Progenitor cell of endocrine pancreas (in vitro differentiated cells): ENCODE measurements around the gene IDE. TPM values are rescaled to one million over a fixed set of nuclear protein-coding genes. Genes with fewer than 3 reads are reported as not detected.

Experiments
- DNase-seq: peaks from one replicate; pipeline ENCODE4 v3.0.0; 2021; ENCODE audit warnings: low spot score; ENCODE audit not compliant: unreplicated experiment
- H3K27ac Mint-ChIP-seq: 2 replicates; pipeline ENCODE4 v1.8.0; 2021; ENCODE audit warnings: mild to moderate bottlenecking, moderate library complexity, mixed read lengths
- H3K27me3 Mint-ChIP-seq: 2 replicates; pipeline ENCODE4 v1.8.0; 2021; ENCODE audit warnings: mixed read lengths
- H3K36me3 Mint-ChIP-seq: 2 replicates; pipeline ENCODE4 v1.8.0; 2022; ENCODE audit warnings: mixed read lengths; ENCODE audit not compliant: insufficient read depth
- H3K4me1 Mint-ChIP-seq: 2 replicates; pipeline ENCODE4 v1.8.0; 2021; ENCODE audit warnings: low read depth, mixed read lengths
- H3K4me3 Mint-ChIP-seq: 2 replicates; pipeline ENCODE4 v1.8.0; 2021; ENCODE audit warnings: low read depth, mild to moderate bottlenecking, moderate library complexity, mixed read lengths
- H3K9me3 Mint-ChIP-seq: 2 replicates; pipeline ENCODE4 v1.8.0; 2021; ENCODE audit warnings: low read depth, mixed read lengths
- CTCF ChIP-seq: fragments of 200-600 bp; sonication (generic); IDR thresholded peaks from one replicate; pipeline ENCODE4 v1.5.0; 2021; ENCODE audit warnings: antibody characterized with exemption, mild to moderate bottlenecking; ENCODE audit not compliant: unreplicated experiment
- total RNA-seq: library from RNA; stranded (reverse); gene quantifications from 2 replicates; pipeline ENCODE4 v1.2.1, GENCODE V29; 2021

IDE gene
- total RNA-seq, 1 donor from 2014 or later = 60.1 TPM

GRCh38 chr10:92595505-92595904 is 21.6 kb upstream of the IDE start:
- H3K36me3 Mint-ChIP-seq = peaks cover 3% of the 10 kb centered on the region
- no peaks in the 10 kb centered on the region for H3K9me3 Mint-ChIP-seq
- no peak for TF ChIP-seq CTCF
- H3K27me3 Mint-ChIP-seq = no peaks in the 10 kb centered on the region
- H3K4me1 Mint-ChIP-seq = peaks cover 24% of the 10 kb centered on the region
- peak overlapping the region; percentile 25 for H3K4me3 Mint-ChIP-seq
- DNase-seq = no peak
- peak overlapping the region; percentile 12 for H3K27ac Mint-ChIP-seq

- DNase-seq = no peak
- H3K4me3 Mint-ChIP-seq = peak overlapping the region; percentile 85
- no peak for TF ChIP-seq CTCF
- H3K27me3 Mint-ChIP-seq = no peaks in the 10 kb centered on the region
- peaks cover 3% of the 10 kb centered on the region for H3K36me3 Mint-ChIP-seq
- no peaks in the 10 kb centered on the region for H3K9me3 Mint-ChIP-seq
- peak overlapping the region; percentile 99 for H3K27ac Mint-ChIP-seq
- peaks cover 27% of the 10 kb centered on the region for H3K4me1 Mint-ChIP-seq
Observed at GRCh38 chr10:92593619-92594588, 20.0 kb upstream of the IDE start.

- peak within 1 kb of the TSS; percentile 99 for H3K27ac Mint-ChIP-seq
- peak within 1 kb of the TSS; percentile 85 for H3K4me3 Mint-ChIP-seq
- H3K27me3 Mint-ChIP-seq = no peaks in the 10 kb centered on the region
- peaks cover 27% of the 10 kb centered on the region for H3K4me1 Mint-ChIP-seq
- DNase-seq = peak; percentile 93
- peak; percentile 20 for TF ChIP-seq CTCF
- H3K9me3 Mint-ChIP-seq = no peaks in the 10 kb centered on the region
- H3K36me3 Mint-ChIP-seq = no peaks in the 10 kb centered on the region
Observed at GRCh38 chr10:92592761-92593618, 19.1 kb upstream of the IDE start, which contains the start of gene KIF11. KIF11 (plus strand) TSS chr10:92593130; CDS start chr10:92593376, 246 bp downstream.

GRCh38 chr10:92591550-92592022 is 17.7 kb upstream of the IDE start:
- TF ChIP-seq CTCF = no peak
- H3K27me3 Mint-ChIP-seq = no peaks in the 10 kb centered on the region
- H3K36me3 Mint-ChIP-seq = no peaks in the 10 kb centered on the region
- peaks cover 27% of the 10 kb centered on the region for H3K4me1 Mint-ChIP-seq
- peak; percentile 76 for DNase-seq
- H3K27ac Mint-ChIP-seq = peak overlapping the region; percentile 99
- no peaks in the 10 kb centered on the region for H3K9me3 Mint-ChIP-seq
- peak overlapping the region; percentile 85 for H3K4me3 Mint-ChIP-seq
